Measurements from ENCODE around the gene FBXO47. TPM values are rescaled to one million over a fixed set of nuclear protein-coding genes. Genes with fewer than 3 reads are reported as not detected.

FBXO47 gene, protein sequence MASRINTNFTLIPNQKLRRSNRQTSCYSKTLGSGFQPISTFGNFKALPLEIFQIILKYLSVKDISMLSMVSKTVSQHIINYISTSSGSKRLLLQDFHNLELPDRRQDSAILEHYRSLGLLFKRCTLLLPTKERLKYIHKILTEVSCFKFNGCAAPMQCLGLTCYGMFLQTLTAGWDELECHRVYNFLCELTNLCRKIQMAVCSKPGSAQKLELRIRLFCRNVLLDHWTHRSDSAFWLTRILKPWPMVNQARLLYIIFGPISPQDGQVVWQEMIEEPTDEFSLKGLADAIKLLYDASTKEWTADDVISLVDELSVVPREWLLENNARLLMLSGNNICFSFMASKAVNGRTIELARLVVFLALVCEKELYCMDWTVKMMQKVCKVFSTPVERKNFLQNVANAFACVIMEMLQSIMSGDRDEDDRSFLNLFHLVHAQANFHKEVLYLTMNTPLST
- total RNA-seq, result not detected in 2 replicates

- Mint-ChIP-seq H3K4me1 (peaks cover 10% of the 10 kb centered on the region), H3K27me3 (no peaks in the 10 kb centered on the region), H3K36me3 (ENCODE audit: low read depth) (no peaks in the 10 kb centered on the region), H3K4me3 (peak within 1 kb of the TSS; percentile 78), H3K27ac (peak within 1 kb of the TSS; percentile 85), H3K9me3 (no peaks in the 10 kb centered on the region)
- POLR2A ChIA-PET, result interaction anchor here (0.6 to 2.6 kb wide), 20 partner anchors 15 to 484 kb away, joined by 3 to 40 read pairs (median 4); partner anchors contain the start of genes LASP1, MED1, RPL19 and RPL23
- intact Hi-C loops (cut with micrococcal nuclease), result loop anchor here (1.0 to 5.0 kb wide), 3 partner anchors 97 to 185 kb away; partner anchors contain the start of genes CWC25, LASP1 and PLXDC1
- CTCF ChIA-PET, result interaction anchor here (0.9 to 1.0 kb wide), 3 partner anchors 16 to 197 kb away, joined by 3 to 10 read pairs (median 3); no protein-coding TSS in a partner anchor
- ATAC-seq (ENCODE audit: low read depth), result peak; percentile 99
- DNase-seq, result peak; percentile 64
- TF ChIP-seq, protein P1, sequence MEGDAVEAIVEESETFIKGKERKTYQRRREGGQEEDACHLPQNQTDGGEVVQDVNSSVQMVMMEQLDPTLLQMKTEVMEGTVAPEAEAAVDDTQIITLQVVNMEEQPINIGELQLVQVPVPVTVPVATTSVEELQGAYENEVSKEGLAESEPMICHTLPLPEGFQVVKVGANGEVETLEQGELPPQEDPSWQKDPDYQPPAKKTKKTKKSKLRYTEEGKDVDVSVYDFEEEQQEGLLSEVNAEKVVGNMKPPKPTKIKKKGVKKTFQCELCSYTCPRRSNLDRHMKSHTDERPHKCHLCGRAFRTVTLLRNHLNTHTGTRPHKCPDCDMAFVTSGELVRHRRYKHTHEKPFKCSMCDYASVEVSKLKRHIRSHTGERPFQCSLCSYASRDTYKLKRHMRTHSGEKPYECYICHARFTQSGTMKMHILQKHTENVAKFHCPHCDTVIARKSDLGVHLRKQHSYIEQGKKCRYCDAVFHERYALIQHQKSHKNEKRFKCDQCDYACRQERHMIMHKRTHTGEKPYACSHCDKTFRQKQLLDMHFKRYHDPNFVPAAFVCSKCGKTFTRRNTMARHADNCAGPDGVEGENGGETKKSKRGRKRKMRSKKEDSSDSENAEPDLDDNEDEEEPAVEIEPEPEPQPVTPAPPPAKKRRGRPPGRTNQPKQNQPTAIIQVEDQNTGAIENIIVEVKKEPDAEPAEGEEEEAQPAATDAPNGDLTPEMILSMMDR (IDR thresholded peaks at IDR 0.05), result no peak
Measured at GRCh38 chr17:38967290-38967738, at the start of gene FBXO47. TSS of gene FBXO47 (minus strand) at chr17:38967403. CDS start at chr17:38963025, 4,378 bp downstream.

DNA sequence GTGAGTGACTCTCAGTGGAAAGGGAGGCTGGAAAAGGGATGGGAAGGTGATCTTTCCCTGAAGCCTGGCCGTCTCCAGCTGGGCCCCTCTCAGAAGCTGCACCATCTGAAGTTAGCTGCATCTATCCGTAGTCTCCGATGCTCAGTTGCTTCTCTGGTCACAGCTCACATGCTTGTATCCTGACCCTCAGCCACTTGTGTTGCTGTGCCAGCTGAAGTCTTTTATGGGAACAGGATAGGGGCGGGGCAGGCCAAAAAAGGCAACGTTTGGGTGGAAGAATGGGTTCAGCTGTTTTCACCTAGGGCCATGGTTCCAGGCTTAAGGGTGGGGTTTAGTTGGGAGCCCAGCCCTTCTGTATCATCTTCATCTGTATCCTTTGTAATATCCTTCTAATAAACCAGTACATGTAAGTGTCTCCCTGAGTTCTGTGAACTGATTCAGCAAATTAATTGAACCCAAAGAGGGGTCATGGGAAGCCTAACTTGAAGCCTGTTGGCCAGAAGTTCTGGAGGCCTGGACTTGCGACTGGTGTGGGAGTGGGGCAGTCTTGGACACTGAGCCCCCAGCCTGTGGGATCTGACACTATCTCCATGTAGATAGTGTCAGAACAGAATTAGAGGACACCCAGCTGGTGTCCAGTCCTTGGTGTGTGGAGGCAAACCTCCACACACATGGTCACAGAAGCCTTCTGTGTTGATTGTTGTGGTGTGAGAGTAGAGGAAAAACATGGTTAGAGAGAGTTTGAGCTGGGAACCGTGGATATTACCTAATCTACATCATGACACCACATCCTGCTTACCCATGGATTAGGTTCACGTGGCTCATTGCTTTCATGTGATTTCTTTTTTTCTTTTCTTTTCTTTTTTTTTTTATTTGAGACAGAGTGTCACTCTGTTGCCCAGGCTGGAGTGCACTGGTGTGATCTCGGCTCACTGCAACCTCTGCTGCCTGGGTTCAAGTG, 49.3 kb upstream of the FBXO47 start:
- ChIA-PET POLR2A (interaction anchor here (0.5 kb wide), 1 partner anchor 183 kb away, joined by 3 read pairs; no protein-coding TSS in a partner anchor), CTCF (no interaction called here)
- Mint-ChIP-seq H3K27me3 (no peaks in the 10 kb centered on the region), H3K4me3 (no peak overlapping the region), H3K4me1 (peaks cover 13% of the 10 kb centered on the region), H3K27ac (no peak overlapping the region), H3K36me3 (ENCODE audit: low read depth) (no peaks in the 10 kb centered on the region), H3K9me3 (no peaks in the 10 kb centered on the region)
- ATAC-seq (ENCODE audit: low read depth) (no peak), DNase-seq (no peak)
- intact Hi-C loops (cut with micrococcal nuclease), result no loop called here
- TF ChIP-seq, protein P1 (IDR thresholded peaks at IDR 0.05), result no peak

DNA sequence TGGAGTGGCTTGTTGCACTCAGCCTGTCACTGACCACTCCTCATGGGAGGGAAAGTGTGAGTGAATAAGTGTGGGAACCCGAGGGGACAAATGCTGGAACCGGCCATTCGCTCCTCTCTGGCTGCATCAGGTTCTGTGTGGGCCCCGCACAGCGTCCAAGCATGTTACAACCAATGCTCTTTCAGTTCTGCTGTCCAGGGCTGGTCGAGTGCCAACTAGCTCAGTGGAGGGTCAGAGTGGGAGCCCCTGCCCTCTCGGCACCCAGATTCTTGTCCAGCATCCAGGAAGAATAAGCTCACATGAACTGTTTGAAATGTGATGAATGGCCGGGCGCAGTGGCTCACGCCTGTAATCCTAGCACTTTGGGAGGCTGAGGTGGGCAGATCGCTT, 48.3 kb upstream of the FBXO47 start:
- Mint-ChIP-seq H3K4me1 (peaks cover 13% of the 10 kb centered on the region), H3K9me3 (no peaks in the 10 kb centered on the region), H3K4me3 (no peak overlapping the region), H3K27ac (no peak overlapping the region), H3K36me3 (ENCODE audit: low read depth) (no peaks in the 10 kb centered on the region), H3K27me3 (no peaks in the 10 kb centered on the region)
- no peak for ATAC-seq (ENCODE audit: low read depth)
- intact Hi-C loops (cut with micrococcal nuclease), result no loop called here
- DNase-seq, result no peak
- CTCF ChIA-PET, result no interaction called here
- TF ChIP-seq, protein P1 (IDR thresholded peaks at IDR 0.05), result no peak
- POLR2A ChIA-PET, result interaction anchor here (0.5 kb wide), 1 partner anchor 184 kb away, joined by 3 read pairs; no protein-coding TSS in a partner anchor

- TF ChIP-seq, protein P1 (IDR thresholded peaks at IDR 0.05), result no peak
- H3K27ac Mint-ChIP-seq, result no peak overlapping the region
- H3K4me3 Mint-ChIP-seq, result no peak overlapping the region
- intact Hi-C loops (cut with micrococcal nuclease), result no loop called here
- H3K36me3 Mint-ChIP-seq (ENCODE audit: low read depth), result no peaks in the 10 kb centered on the region
- POLR2A ChIA-PET, result no interaction called here
- CTCF ChIA-PET, result no interaction called here
- no peaks in the 10 kb centered on the region for H3K27me3 Mint-ChIP-seq
- no peaks in the 10 kb centered on the region for H3K9me3 Mint-ChIP-seq
- DNase-seq (no peak), ATAC-seq (ENCODE audit: low read depth) (no peak)
- H3K4me1 Mint-ChIP-seq, result peaks cover 13% of the 10 kb centered on the region
Measured at GRCh38 chr17:39014795-39015545, 47.8 kb upstream of the FBXO47 start.
